Measurements from ENCODE around the gene CTSS.
A peak's percentile ranks its signal among the peaks of the same experiment; 100 is the strongest.
"Not testable (repeated sequence)": the region's sequence is repeated elsewhere in the genome, so short reads cannot be mapped to it uniquely, and the experiment has no call there.

CTSS gene

GRCh38 chr1:150772326-150772725 lies 6.7 kb upstream of the CTSS start:
- DNase-seq, result no peak

GRCh38 chr1:150767704-150768103 lies 2.1 kb upstream of the CTSS start:
- not testable (repeated sequence) for DNase-seq

DNA sequence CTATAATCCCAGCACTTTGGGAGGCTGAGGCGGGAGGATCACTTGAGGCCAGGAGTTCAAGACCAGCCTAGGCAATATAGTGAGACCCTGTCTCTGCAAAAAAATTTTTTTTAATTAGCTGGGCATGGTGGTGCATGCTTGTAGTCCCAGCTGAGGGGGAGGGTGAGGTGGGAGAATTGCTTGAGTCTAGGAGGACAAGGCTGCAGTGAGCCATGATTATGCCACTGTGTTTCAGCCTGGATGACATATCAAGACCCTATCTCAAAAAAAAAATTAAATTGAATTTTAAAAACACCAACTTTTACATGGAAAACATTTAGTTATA lies 361 bp upstream of the CTSS start:
- not testable (repeated sequence) for DNase-seq

GRCh38 chr1:150764617-150765101 lies 919 bp downstream of the CTSS start:
- peak; percentile 24 for DNase-seq

DNA sequence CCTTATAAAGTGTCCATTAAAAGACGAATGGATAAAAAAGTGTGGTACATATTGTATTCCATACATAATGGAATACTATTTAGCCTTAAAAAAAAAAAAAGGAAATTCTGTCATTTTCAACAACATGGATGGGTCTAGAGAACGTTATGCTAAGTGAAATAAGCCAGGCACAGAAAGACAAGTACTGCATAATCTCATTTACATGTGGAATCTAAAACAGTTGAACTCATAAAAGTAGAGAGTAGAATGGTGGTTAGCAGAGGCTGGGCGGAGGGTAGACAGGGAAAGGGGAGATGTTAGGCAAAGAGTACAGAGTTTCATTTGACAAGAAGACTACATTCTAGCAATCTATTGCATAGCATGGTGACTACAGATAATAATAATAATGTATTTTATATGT lies 2.6 kb downstream of the CTSS start:
- DNase-seq, result no peak

- no peak for DNase-seq
Measured at GRCh38 chr1:150762552-150762951, 3.0 kb downstream of the CTSS start.

GRCh38 chr1:150761801-150762200 lies 3.8 kb downstream of the CTSS start:
- DNase-seq, result no peak

GRCh38 chr1:150760013-150760412 lies 5.6 kb downstream of the CTSS start:
- DNase-seq, result peak; percentile 13

GRCh38 chr1:150753416-150753815 lies 12.2 kb downstream of the CTSS start:
- no peak for DNase-seq

- no peak for DNase-seq
Measured at GRCh38 chr1:150751443-150751842, 14.1 kb downstream of the CTSS start.

DNA sequence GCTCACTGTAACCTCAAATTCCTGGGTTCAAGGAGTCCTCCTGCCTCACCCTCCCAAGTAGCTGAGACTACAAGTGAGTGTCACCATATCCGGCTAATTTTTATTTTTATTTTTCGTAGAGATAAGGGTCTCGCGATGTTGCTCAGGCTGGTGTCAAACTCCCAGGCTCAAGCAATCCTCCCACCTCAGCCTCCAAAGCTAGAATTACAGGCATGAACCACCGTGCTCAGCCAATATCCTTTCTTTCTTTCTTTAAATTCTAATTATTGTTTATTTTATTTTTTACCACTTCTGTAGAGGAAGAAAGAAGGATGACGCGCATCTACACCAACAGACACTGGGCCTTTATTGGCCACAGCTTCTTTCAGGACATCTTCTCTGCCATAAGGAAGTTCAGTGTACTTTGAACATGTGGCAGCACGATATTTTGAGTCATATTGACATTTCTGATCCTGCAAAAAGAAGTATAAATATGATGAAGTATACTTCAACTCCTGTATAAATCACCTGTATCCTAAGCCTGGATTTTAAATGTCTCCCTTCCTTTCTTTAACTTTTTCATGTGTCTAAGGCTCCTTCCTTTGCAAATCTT lies 15.8 kb downstream of the CTSS start:
- DNase-seq, result no peak

- no peak for DNase-seq
Measured at GRCh38 chr1:150748878-150749719, 16.5 kb downstream of the CTSS start.

DNA sequence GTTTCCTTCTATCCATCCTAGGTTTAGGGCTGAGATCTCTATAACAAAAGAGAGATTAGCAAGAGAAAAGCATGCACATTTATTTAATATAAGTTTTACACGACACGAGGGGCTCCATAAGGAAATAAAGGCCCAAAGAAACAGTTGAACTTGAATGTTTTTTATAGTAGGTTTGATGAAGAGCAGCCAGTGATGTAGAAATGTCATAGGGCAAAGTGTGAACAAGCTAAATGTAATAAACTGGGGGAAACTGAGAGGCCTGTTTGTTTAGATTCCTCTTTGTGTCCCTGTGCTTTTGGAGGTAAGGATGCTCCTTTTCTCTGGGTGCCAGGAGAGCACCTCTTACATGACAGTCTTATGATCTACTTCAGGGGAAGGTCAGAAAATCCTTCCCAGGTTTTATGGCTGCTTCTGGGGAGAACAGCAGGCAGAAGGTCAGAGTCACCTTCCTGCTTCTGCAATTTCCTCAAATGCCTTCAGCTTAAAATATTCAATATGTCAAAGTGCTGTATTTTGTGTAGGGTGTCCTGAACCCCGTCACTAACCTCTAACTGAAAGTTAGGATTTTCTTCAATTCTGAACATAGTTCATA lies 35.4 kb downstream of the CTSS start:
- DNase-seq, result no peak

- no peak for DNase-seq
Measured at GRCh38 chr1:150724336-150724735, 41.2 kb downstream of the CTSS start.

- no peak for DNase-seq
Measured at GRCh38 chr1:150720703-150721102, 44.9 kb downstream of the CTSS start, which contains the start of gene HORMAD1. HORMAD1 (minus strand) TSS chr1:150720895; CDS start chr1:150719505, 1,390 bp downstream.

GRCh38 chr1:150720098-150720497 lies 45.5 kb downstream of the CTSS start:
- no peak for DNase-seq

- no peak for DNase-seq
Measured at GRCh38 chr1:150718225-150718891, 47.2 kb downstream of the CTSS start.

DNA sequence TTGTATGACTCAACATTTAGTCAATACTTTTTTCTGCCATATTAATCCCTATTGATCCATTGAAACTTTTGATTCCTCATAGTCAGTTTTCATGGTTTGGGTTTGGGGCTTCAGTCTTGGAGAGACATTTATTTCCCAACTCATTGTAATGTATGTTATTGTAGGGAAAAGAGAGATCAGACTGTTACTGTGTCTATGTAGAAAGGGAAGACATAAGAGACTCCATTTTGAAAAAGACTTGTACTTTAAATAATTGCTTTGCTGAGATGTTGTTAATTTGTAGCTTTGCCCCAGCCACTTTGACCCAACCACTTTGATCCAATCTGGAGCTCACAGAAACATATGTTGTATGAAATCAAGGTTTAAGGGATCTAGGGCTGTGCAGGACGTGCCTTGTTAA lies 56.5 kb downstream of the CTSS start:
- DNase-seq, result not testable (repeated sequence)

GRCh38 chr1:150708595-150708994 lies 57.0 kb downstream of the CTSS start:
- no peak for DNase-seq

DNA sequence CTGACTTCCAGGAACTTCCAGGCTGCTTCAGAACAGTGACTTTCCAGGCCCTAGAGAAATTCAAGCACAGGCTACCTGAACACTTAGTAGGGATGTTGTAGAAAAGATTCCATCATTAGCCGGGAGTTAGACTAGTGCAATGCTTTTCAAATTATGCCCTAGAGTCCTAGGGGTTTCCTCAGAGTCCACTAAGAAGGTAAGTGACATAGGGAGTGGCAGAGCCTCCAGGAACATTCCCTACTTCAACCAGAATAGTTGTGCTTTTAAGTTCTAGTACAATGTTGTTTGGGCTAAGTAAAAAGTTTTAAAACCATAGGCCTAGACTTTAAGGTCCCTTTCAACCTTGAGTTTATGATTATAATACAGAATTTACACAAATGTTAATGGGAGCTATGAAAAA lies 59.5 kb downstream of the CTSS start:
- DNase-seq, result no peak

GRCh38 chr1:150703427-150703826 lies 62.2 kb downstream of the CTSS start:
- DNase-seq, result no peak

GRCh38 chr1:150696995-150697927 lies 68.3 kb downstream of the CTSS start, which contains the start of gene GOLPH3L:
GOLPH3L (minus strand) TSS chr1:150697154; CDS start chr1:150694838, 2,316 bp downstream.
- peak; percentile 97 for DNase-seq
